ENCODE data around the gene TXNDC11. TPM values are rescaled to one million over a fixed set of nuclear protein-coding genes. Genes with fewer than 3 reads are reported as not detected.

Gene TXNDC11
- total and polyA plus RNA-seq, 4 donors: 18.1 to 34.3 (median 31.2) TPM

DNA sequence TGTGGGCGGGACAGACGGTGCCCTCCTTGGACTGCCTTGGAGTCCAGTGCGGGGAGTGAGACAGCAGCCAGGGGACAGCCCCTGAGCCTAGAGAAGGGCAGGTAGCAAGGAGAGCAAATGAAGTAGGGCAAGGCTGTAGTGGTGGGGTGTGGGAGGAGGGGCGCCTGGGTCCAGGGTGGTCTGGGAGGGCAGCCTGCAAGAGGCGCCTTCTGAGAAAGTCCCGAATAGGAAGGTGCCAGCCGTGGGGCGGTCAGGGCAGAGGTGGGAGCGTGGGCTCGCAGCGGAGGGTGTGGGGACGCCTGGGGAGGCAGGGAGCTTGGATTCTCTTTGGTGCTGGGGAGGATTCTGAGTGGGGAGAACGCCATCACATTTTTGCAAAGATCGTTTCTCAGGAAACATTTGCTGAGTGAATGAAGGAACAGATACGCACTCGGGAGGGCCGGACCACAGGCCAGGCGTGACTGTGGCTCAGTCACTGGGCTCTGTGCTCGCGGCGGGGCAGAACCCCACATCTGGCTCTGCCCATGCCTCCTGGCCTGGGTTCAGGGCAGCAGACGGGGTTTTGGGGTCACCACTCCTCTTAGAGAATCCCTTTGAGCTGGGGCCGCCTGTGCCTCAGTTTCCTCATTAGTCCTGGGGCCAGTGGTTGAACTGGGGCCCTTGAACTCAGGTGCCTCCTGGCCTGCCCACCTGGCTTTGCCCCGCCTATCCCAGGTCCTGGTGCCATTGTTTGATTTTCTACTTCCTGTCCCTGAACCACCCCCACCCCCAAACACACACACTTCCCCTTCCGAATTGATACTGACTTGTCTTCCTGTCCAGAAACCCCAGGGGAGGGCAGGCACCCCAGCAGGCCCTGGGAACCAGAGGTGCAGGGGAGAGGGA, 70.2 kb downstream of the TXNDC11 start:
- Histone ChIP-seq H3K36me3 (ENCODE audit: control insufficient read depth, insufficient read depth, low read length) (peaks cover 69% of the 10 kb centered on the region), H3K4me1 (ENCODE audit: control insufficient read depth, insufficient read depth, low read length) (peaks cover 81% of the 10 kb centered on the region), H3K27me3 (ENCODE audit: control insufficient read depth, insufficient read depth, low read length) (no peaks in the 10 kb centered on the region), H3K9me3 (ENCODE audit: control insufficient read depth, insufficient read depth, low read length) (no peaks in the 10 kb centered on the region), H3K27ac (ENCODE audit: low read depth, low read length) (peak overlapping the region; percentile 69), H3K4me3 (ENCODE audit: low read depth, low read length) (no peak overlapping the region)
- WGBS (ENCODE audit: insufficient coverage): 86% methylated on average over 24 of the region's 25 CpGs
- no peak for DNase-seq (ENCODE audit: low read depth in 4 of 6, low spot score in 6 of 6)

DNA sequence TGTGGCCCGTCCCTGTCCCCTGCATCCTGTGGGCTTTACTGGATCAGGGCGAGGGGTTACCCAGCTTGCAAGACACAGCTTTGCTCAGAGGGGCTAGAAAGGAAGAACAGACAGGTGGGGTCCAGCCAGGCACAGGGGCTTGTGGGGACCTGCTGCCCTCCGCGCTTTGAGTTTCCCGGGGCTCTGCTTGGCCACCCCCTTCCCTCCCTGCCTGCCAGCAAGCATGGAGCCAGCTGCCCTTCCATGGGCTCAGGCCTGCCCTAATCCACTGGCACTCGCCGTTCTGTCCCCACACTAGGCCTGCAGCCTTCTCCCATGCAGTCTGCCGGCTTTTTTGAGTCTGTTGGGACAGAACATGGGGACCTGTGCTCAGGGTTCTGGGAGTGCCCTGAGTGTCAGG, 71.0 kb downstream of the TXNDC11 start:
- H3K36me3 ChIP-seq (ENCODE audit: control insufficient read depth, insufficient read depth, low read length): peaks cover 61% of the 10 kb centered on the region

DNA sequence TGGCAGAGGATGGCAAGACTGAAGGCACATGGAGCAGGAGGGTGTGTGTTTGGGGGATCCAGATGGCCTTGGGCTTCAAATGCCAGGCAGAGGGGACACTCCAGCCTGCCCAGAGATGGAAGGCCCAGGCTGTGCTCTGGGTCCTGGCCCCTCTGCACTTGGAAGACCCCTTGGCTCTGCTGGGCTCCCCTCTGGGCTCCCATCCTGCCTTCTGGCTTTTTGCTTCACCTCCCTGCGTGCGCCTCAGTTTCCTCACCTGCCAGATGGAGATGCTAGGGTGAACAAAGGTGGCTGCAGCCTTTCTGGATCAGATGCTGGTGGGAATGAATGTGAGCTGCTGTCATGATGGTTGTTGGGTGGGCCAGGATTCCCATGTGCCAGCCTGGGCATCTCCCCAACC, 71.4 kb downstream of the TXNDC11 start:
- Histone ChIP-seq H3K27me3 (ENCODE audit: control insufficient read depth, insufficient read depth, low read length) (no peaks in the 10 kb centered on the region), H3K4me3 (ENCODE audit: low read depth, low read length) (no peak overlapping the region), H3K4me1 (ENCODE audit: control insufficient read depth, insufficient read depth, low read length) (peaks cover 78% of the 10 kb centered on the region), H3K9me3 (ENCODE audit: control insufficient read depth, insufficient read depth, low read length) (no peaks in the 10 kb centered on the region), H3K36me3 (ENCODE audit: control insufficient read depth, insufficient read depth, low read length) (peaks cover 57% of the 10 kb centered on the region), H3K27ac (ENCODE audit: low read depth, low read length) (no peak overlapping the region)
- 100% methylated on average over 2 of the region's 2 CpGs for WGBS (ENCODE audit: insufficient coverage)
- no peak for DNase-seq (ENCODE audit: low read depth in 4 of 6, low spot score in 6 of 6)

More for the DNA sequence above, 71.0 kb downstream of the TXNDC11 start:
- WGBS (ENCODE audit: insufficient coverage): 65% methylated on average over 6 of the region's 8 CpGs
- H3K27ac ChIP-seq (ENCODE audit: low read depth, low read length): no peak overlapping the region
- no peaks in the 10 kb centered on the region for H3K9me3 ChIP-seq (ENCODE audit: control insufficient read depth, insufficient read depth, low read length)
- H3K27me3 ChIP-seq (ENCODE audit: control insufficient read depth, insufficient read depth, low read length): no peaks in the 10 kb centered on the region
- H3K4me1 ChIP-seq (ENCODE audit: control insufficient read depth, insufficient read depth, low read length): peaks cover 78% of the 10 kb centered on the region
- DNase-seq (ENCODE audit: low read depth in 4 of 6, low spot score in 6 of 6): no peak
- no peak overlapping the region for H3K4me3 ChIP-seq (ENCODE audit: low read depth, low read length)

DNA sequence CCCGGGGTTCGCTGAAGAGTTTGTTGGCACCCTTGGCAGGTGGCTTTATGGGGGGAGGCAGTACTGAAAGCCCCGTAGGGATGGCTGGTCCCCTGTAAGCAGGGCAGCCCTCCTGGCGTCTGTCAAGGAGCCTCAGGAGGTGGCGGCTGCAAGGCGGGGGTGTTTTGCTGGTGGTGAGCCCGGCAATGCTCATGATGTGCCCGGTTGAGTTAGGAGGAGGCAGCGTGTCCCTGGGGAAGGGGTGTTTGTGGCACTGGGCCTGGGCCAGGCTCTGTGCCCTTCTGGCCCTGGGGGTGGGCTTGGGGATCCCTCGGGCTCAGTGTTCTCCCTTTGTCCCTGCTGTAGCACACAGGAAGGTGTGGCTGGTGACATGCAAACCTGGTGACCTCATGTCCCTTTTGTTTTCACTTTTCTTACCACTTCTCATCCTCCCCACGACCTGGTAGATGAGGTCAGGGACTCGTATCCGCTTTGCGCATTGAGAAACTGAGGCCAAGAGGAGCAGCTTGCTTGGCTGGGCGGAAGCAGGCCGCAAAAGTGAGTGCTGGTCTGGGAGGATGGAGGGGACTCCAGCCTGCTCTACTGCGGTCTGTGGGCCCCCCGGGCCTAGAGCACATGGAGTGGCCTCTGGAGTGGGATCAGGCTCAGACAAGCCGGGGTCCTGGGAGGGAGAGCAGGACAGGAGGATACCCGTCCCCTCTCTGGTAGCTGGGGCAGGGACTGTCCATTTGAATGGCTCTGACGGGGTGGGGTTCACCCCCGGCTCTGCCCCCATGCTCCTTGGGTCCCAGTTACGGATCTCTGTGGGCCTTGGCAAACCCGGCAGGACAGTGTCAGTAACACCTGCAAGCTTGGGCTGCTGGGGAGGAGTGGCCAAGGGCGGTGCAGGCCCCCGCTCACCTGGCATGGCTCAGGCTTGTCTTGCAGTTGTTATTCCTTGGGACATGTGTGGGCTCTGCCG, 72.2 kb downstream of the TXNDC11 start:
- Histone ChIP-seq H3K36me3 (ENCODE audit: control insufficient read depth, insufficient read depth, low read length) (peaks cover 49% of the 10 kb centered on the region), H3K4me1 (ENCODE audit: control insufficient read depth, insufficient read depth, low read length) (peaks cover 71% of the 10 kb centered on the region), H3K27ac (ENCODE audit: low read depth, low read length) (peak overlapping the region; percentile 52), H3K4me3 (ENCODE audit: low read depth, low read length) (peak overlapping the region; percentile 58), H3K9me3 (ENCODE audit: control insufficient read depth, insufficient read depth, low read length) (no peaks in the 10 kb centered on the region), H3K27me3 (ENCODE audit: control insufficient read depth, insufficient read depth, low read length) (no peaks in the 10 kb centered on the region)
- WGBS (ENCODE audit: insufficient coverage): 49% methylated on average over 22 of the region's 27 CpGs
- no peak for DNase-seq (ENCODE audit: low read depth in 4 of 6, low spot score in 6 of 6)

DNA sequence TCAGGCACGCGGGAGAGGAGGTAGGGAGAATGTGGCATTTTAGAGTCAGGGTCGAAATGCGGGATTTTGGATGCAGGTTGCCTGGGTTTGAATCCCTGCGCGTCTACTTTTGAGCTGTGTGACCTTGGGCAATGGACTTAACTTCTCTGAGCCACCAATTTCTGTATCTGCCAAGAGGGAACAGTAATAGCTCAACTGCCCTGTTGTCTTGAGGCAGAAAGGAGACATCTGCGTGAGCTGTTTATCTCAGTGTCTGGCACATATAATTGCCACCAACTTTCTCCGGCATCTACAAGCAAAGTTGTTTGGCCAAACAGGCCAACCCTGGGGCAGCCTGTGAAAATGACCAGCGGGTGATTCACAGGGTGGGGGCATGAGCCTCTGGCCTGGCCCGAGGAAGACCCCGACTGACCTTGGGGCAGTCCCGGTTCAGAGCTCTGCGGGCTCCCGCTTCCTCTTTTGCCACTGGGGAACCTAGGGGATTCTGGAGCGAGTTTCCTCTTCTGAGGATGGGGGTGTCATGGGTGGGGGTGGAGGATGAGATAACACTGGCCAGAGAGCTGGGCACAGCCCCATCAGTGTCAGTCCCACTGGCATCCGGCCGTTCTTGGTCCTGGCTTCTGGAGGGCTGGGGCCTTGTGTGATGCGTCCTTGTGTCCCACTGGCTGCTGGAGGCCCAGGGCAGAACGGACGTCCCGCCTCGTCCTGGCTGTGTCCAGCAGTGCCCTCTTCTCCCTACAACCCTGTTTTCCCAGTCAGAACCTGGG, 73.1 kb downstream of the TXNDC11 start:
- peaks cover 62% of the 10 kb centered on the region for H3K4me1 ChIP-seq (ENCODE audit: control insufficient read depth, insufficient read depth, low read length)
- peak in 1 of 6 donors; percentile 42 for DNase-seq (ENCODE audit: low read depth in 4 of 6, low spot score in 6 of 6)
- 18% methylated on average over 20 of the region's 22 CpGs for WGBS (ENCODE audit: insufficient coverage)
- H3K9me3 ChIP-seq (ENCODE audit: control insufficient read depth, insufficient read depth, low read length): no peaks in the 10 kb centered on the region
- peaks cover 45% of the 10 kb centered on the region for H3K36me3 ChIP-seq (ENCODE audit: control insufficient read depth, insufficient read depth, low read length)
- H3K27ac ChIP-seq (ENCODE audit: low read depth, low read length): peak overlapping the region; percentile 52
- no peaks in the 10 kb centered on the region for H3K27me3 ChIP-seq (ENCODE audit: control insufficient read depth, insufficient read depth, low read length)
- peak overlapping the region; percentile 58 for H3K4me3 ChIP-seq (ENCODE audit: low read depth, low read length)

DNA sequence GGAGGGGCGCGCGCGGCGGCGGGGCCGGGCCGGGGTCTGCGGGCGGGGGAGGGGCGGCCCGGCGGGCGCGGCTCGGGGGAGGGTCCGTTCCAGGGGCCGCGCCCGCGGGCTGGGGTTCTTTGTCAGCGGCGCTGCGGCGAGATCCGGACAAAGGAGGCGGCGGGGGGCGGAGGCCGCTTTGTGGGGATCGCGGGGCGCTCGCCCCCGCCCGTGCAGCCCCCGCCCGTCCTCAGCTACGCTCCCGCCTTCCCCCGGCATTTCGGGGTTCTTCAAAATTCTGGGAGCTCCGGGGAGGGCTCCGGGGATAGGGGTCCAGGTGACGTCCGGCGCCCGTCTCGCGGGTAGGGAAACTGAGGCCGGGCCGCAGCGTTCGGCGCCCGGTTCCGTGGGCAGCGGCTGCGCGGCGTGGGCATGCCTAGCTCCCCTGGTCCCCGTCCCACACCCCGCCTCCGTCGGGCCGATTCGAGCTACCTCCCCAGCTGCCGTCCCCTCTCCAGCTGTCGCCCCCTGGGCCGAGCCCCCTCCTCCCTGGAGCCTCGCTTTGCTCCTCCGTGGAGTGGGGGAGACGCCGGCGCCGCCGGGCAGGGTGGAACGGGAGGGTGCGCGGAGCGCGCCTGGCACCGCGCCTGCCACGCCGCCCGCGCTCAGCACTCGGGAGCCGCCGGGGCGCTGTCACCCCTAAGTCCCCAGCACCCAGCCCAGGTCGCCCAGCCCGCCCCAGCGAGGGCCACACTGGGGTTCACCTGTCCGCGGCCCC, 73.9 kb downstream of the TXNDC11 start:
- Histone ChIP-seq H3K4me1 (ENCODE audit: control insufficient read depth, insufficient read depth, low read length) (peaks cover 54% of the 10 kb centered on the region), H3K27me3 (ENCODE audit: control insufficient read depth, insufficient read depth, low read length) (no peaks in the 10 kb centered on the region), H3K4me3 (ENCODE audit: low read depth, low read length) (peak overlapping the region; percentile 58), H3K27ac (ENCODE audit: low read depth, low read length) (peak overlapping the region; percentile 52), H3K9me3 (ENCODE audit: control insufficient read depth, insufficient read depth, low read length) (no peaks in the 10 kb centered on the region), H3K36me3 (ENCODE audit: control insufficient read depth, insufficient read depth, low read length) (peaks cover 37% of the 10 kb centered on the region)
- WGBS (ENCODE audit: insufficient coverage): under 1% methylated on average over 97 of the region's 97 CpGs
- peak in 2 of 6 donors; percentile 53 to 67 for DNase-seq (ENCODE audit: low read depth in 4 of 6, low spot score in 6 of 6)

DNA sequence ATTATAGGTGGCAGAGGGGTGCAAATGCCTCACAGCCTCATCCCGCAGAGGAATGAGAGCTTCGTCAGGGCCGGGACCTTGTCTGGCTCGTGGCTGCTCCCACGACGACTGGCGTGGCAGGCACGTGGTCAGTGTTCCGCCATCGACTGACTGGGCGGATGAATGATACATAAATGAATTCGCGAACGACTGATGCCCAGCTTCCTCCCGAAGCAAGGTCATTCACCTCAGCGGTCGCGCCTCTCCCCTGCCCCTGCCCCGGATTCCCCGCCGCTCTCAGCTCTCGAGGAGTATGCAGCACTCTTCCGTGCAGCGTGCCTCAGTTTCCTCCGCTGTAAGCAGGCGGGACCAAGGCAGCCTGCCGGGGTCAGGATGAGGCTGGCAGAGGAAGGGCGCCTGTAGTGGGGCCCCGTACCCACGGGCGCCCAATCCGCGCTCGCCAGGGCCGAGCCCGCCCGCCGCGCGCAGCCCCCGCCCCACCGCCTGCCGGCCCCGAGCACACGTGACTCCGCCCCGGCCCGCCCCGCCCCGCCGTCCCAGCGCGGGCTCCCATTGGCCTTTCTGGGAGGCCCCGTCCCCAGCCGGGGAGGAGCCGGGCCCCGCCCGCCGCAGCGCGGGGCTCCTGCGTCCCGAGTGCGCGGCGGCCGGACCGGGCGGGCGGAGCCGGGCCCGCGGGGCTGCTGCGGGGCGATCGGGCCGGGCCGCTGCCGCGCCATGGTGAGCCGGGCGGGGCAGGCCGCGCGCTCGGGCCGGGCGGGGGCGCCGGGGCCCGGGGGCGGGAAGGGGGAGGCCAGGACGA, 74.6 kb downstream of the TXNDC11 start, which contains the start of gene SNN:
Gene SNN, plus strand, starts transcription at position 632 of the 799 bp plus-strand sequence. CDS start 7,605 bp downstream, outside the sequence.
- no peaks in the 10 kb centered on the region for H3K9me3 ChIP-seq (ENCODE audit: control insufficient read depth, insufficient read depth, low read length)
- no peaks in the 10 kb centered on the region for H3K27me3 ChIP-seq (ENCODE audit: control insufficient read depth, insufficient read depth, low read length)
- peaks cover 29% of the 10 kb centered on the region for H3K36me3 ChIP-seq (ENCODE audit: control insufficient read depth, insufficient read depth, low read length)
- peaks cover 46% of the 10 kb centered on the region for H3K4me1 ChIP-seq (ENCODE audit: control insufficient read depth, insufficient read depth, low read length)
- WGBS (ENCODE audit: insufficient coverage): 5% methylated on average over 83 of the region's 93 CpGs
- DNase-seq (ENCODE audit: low read depth in 4 of 6, low spot score in 6 of 6): peak in 5 of 6 donors; percentile 73 to 97 (median 89)
- peak within 1 kb of the TSS; percentile 58 for H3K4me3 ChIP-seq (ENCODE audit: low read depth, low read length)
- H3K27ac ChIP-seq (ENCODE audit: low read depth, low read length): peak within 1 kb of the TSS; percentile 52

DNA sequence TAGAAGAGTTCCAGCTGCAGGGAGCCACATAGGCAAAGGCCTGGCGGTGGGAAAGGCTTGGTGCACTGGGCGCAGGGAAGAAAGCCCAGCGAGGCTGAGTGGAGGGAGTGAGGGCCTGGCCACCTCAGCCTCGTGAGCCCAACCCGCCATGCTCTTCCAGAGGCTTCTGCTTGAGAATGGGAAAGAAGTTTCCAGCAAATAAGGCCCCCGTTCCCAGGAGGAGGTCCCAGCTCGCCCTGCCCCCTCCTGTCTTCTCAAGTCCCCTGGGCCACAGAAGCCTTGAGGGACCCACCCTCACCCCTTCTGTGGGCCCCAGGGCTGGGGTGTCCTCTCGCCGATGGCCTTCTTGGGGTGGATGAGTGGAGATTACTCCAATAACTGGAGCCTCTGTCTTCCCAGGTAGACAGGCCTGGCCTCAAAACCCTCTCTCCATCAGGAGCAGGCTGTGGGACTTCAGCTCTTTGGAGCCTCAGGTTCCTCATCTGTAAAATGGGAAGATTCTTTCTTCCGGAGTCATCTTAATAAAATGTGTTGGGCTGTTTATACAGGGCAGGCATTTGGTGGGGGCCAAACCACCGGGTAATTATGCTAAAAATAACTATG, 75.3 kb downstream of the TXNDC11 start:
- peak overlapping the region; percentile 51 for H3K4me3 ChIP-seq (ENCODE audit: low read depth, low read length)
- no peaks in the 10 kb centered on the region for H3K9me3 ChIP-seq (ENCODE audit: control insufficient read depth, insufficient read depth, low read length)
- H3K27me3 ChIP-seq (ENCODE audit: control insufficient read depth, insufficient read depth, low read length): no peaks in the 10 kb centered on the region
- no peak for DNase-seq (ENCODE audit: low read depth in 4 of 6, low spot score in 6 of 6)
- no peak overlapping the region for H3K27ac ChIP-seq (ENCODE audit: low read depth, low read length)
- peaks cover 22% of the 10 kb centered on the region for H3K36me3 ChIP-seq (ENCODE audit: control insufficient read depth, insufficient read depth, low read length)
- peaks cover 39% of the 10 kb centered on the region for H3K4me1 ChIP-seq (ENCODE audit: control insufficient read depth, insufficient read depth, low read length)
- WGBS (ENCODE audit: insufficient coverage): 83% methylated on average over 7 of the region's 11 CpGs

Measured in spinal cord (tissue), 10 donors.